Urothelium cell line (cell line): Measurements from ENCODE around the gene METAP1.
"Not testable (repeated sequence)": the region's sequence is repeated elsewhere in the genome, so short reads cannot be mapped to it uniquely, and the experiment has no call there.

Experiments
- DNase-seq: peaks from one replicate; pipeline ENCODE4 v3.0.0; 2011; ENCODE audit warnings: low spot score, mixed read lengths
- FAIRE-seq: peaks from 2 replicates; lab custom pipeline; 2011; peaks lifted over from hg19 to GRCh38; lab: Jason Lieb, UNC

METAP1 gene

GRCh38 chr4:99090481-99091215, 95.1 kb downstream of the METAP1 start:
- FAIRE-seq (no peak), DNase-seq (no peak)

GRCh38 chr4:99091216-99091575, 95.7 kb downstream of the METAP1 start:
- FAIRE-seq = no peak
- DNase-seq = no peak

GRCh38 chr4:99091841-99092240, 96.3 kb downstream of the METAP1 start:
- FAIRE-seq, DNase-seq: not testable (repeated sequence)

- DNase-seq (no peak), FAIRE-seq (no peak)
Observed at GRCh38 chr4:99099311-99099710, 103.8 kb downstream of the METAP1 start.

- not testable (repeated sequence) for DNase-seq, FAIRE-seq
Observed at GRCh38 chr4:99099814-99100213, 104.3 kb downstream of the METAP1 start.

GRCh38 chr4:99100876-99101275, 105.4 kb downstream of the METAP1 start:
- FAIRE-seq = no peak
- DNase-seq = no peak

GRCh38 chr4:99102634-99103033, 107.1 kb downstream of the METAP1 start:
- FAIRE-seq (no peak), DNase-seq (no peak)

GRCh38 chr4:99103166-99103565, 107.6 kb downstream of the METAP1 start:
- DNase-seq = no peak
- no peak for FAIRE-seq

- FAIRE-seq (no peak), DNase-seq (no peak)
Observed at GRCh38 chr4:99104153-99104552, 108.6 kb downstream of the METAP1 start.

GRCh38 chr4:99109286-99109685, 113.8 kb downstream of the METAP1 start:
- FAIRE-seq, DNase-seq: not testable (repeated sequence)
